GM19397 (cell line): ENCODE results near the gene PSPC1.
"Not testable (repeated sequence)": the region's sequence is repeated elsewhere in the genome, so short reads cannot be mapped to it uniquely, and the experiment has no call there.

ENCODE experiments used
- ATAC-seq: cut with Tn5 transposase; IDR thresholded peaks from one replicate; pipeline ENCODE4 v1.9.1; 2021; ENCODE audit warnings: mild to moderate bottlenecking, moderate library complexity; ENCODE audit not compliant: unreplicated experiment

The PSPC1 gene

GRCh38 chr13:19766591-19766990, 16.2 kb downstream of the PSPC1 start:
- ATAC-seq: no peak

- no peak for ATAC-seq
Observed at GRCh38 chr13:19764237-19764636, 18.5 kb downstream of the PSPC1 start.

DNA sequence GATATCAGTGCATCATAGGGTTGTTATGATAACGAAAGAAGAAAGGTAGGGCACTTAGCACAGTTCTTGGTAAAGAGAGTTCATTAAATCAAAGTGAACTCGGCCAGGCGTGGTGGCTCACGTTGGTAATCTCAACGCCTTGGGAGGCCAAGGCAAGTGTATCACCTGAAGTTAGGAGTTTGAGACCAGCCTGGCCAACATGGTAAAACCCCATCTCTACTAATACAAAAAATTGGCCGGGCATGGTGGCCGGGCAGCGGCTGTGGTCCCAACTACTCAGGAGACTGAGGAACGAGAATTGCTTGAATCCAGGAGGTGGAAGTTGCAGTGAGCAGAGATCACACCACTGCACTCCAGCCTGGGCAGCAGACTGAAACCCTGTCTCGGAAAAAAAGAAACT, 19.1 kb downstream of the PSPC1 start:
- ATAC-seq: no peak

GRCh38 chr13:19759669-19760068, 23.1 kb downstream of the PSPC1 start:
- ATAC-seq: no peak

- no peak for ATAC-seq
Observed at GRCh38 chr13:19742643-19743042, 40.1 kb downstream of the PSPC1 start.

DNA sequence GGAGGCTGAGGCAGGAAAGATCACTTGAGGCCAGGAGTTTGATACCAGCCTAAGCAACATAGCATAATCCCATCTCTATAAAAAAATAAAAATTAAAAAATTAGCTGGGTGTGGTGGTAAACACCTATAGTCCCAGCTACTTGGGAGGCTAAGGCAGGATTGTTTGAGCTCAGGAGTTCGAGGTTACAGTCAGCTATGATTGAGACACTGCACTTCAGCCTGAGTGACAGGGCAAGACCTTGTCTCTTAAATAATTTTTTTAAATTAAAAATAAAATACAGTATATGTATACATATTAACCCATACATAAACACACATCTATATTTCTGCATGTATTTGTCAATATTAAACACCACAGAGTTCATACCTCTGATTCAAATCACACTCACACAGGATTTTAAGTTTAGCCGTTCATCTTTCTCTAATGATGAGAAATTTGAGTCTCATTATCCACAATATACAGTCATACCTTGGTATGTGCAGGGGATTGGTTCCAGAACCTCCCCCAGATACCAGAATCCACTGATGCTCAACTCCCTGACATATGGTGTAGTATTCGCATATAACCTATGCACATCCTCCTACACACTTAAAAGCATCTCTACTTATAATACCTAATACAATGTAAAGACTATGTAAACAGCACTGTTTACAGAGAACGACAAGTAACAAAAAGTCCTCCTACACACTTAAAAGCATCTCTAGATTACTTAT, 44.7 kb downstream of the PSPC1 start:
- ATAC-seq: no peak

DNA sequence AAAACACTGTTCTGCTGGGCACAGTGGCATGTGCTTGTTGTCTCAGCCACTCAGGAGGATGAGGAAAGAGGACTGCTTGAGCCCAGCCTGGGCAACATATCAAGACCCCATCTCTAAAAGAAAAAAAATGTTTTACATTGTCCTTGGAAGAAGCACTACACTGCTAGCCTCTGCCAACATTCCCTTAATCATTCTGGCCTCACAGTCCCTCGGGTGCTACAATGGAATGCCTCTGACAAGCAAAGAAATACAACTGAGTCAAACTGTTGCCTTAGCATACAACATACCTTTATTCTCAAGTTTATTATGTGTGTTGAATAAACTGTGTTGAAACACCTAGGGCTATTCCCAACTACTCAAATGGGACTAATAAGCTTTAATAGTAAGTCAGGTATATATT, 56.1 kb downstream of the PSPC1 start:
- ATAC-seq: no peak

DNA sequence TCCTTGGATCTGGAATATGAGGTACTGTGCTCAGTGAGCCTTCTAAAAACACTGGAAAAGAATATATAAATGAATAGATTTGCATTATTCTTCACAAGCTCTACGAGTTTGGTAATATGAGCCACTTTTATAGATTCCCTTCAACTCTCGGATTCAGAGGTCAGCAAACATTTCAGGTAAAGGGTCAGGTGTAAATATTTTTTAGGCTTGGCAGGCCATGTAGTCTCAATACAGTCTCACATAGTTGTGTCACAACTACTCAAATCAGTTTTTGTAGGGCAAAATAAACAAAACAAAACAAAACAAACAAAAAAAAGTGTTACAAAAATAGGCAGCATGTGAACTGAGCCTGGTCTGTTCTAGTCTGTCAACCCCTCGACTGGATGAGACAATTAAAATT, 57.4 kb downstream of the PSPC1 start:
- no peak for ATAC-seq

GRCh38 chr13:19720039-19720438, 62.7 kb downstream of the PSPC1 start:
- ATAC-seq: no peak

GRCh38 chr13:19713186-19713965, 69.4 kb downstream of the PSPC1 start:
- ATAC-seq: no peak

DNA sequence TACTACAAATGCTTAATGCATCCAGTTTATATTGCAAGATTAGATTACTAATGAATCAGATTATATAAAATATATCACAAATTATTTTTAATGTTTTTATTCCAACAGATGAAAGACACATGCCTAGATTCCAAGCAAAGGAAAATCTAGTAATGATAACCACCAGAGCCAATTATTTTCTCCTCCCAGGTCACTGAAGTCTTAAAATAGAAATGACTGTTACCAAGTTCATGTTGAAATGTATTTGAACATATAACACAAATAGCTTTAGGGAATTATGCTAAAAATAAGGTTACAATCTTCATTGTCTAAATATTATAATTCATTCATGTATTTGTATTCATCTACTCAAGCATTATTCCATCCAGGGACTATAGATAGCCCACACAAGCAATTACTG, 73.0 kb downstream of the PSPC1 start:
- ATAC-seq: not testable (repeated sequence)

- ATAC-seq: not testable (repeated sequence)
Observed at GRCh38 chr13:19709039-19709438, 73.7 kb downstream of the PSPC1 start.

GRCh38 chr13:19704256-19704655, 78.5 kb downstream of the PSPC1 start:
- ATAC-seq: not testable (repeated sequence)

- not testable (repeated sequence) for ATAC-seq
Observed at GRCh38 chr13:19701619-19702018, 81.1 kb downstream of the PSPC1 start.

DNA sequence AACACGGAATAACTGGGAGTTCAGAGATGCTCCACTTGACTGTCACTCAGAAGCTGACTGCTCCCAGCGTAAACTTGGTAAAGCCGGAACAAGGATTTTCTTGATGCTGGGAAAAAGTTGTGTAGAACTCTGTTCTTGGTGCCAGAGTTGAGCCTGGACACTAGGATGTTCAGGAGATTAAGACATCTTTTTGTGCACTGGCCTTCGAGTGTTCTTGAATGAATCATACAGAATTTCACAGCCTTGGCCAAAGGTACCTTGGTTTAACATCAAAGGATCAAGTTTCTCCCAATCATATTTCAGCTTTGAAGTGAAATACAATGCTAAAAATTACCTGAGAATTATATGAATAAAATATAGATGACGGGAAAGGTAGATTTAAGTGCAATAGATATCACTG, 81.8 kb downstream of the PSPC1 start:
- not testable (repeated sequence) for ATAC-seq

- no peak for ATAC-seq
Observed at GRCh38 chr13:19695829-19696228, 86.9 kb downstream of the PSPC1 start.

- no peak for ATAC-seq
Observed at GRCh38 chr13:19695428-19695827, 87.3 kb downstream of the PSPC1 start.

DNA sequence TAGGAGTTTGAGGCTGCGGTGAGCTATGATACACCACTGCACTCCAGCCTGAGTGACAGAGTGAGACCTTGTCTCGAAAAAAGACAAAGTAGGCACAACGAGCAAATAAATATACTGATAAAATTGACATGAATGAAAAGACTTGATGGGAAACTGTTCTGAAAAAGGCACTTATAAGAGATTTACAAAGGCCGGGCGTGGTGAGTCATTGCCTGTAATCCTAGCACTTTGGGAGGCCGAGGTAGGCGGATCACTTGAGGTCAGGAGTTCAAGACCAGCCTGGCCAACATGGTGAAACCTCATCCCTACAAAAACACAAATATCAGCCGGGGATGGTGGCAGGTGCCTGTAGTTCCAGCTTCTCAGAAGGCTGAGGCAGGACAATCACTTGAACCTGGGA, 91.3 kb downstream of the PSPC1 start:
- ATAC-seq: not testable (repeated sequence)

- ATAC-seq: no peak
Observed at GRCh38 chr13:19685437-19685836, 97.3 kb downstream of the PSPC1 start.

- ATAC-seq: no peak
Observed at GRCh38 chr13:19685034-19685433, 97.7 kb downstream of the PSPC1 start.

- ATAC-seq: no peak
Observed at GRCh38 chr13:19681517-19681916, 101.2 kb downstream of the PSPC1 start.

- ATAC-seq: no peak
Observed at GRCh38 chr13:19680751-19681150, 102.0 kb downstream of the PSPC1 start.
